HG03280 (cell line): ENCODE results near the gene MTA3.

Source experiments
- ATAC-seq: cut with Tn5 transposase; IDR thresholded peaks from one replicate; pipeline ENCODE4 v1.9.1; 2021; ENCODE audit warnings: mild to moderate bottlenecking, moderate library complexity; ENCODE audit not compliant: unreplicated experiment

The MTA3 gene

DNA sequence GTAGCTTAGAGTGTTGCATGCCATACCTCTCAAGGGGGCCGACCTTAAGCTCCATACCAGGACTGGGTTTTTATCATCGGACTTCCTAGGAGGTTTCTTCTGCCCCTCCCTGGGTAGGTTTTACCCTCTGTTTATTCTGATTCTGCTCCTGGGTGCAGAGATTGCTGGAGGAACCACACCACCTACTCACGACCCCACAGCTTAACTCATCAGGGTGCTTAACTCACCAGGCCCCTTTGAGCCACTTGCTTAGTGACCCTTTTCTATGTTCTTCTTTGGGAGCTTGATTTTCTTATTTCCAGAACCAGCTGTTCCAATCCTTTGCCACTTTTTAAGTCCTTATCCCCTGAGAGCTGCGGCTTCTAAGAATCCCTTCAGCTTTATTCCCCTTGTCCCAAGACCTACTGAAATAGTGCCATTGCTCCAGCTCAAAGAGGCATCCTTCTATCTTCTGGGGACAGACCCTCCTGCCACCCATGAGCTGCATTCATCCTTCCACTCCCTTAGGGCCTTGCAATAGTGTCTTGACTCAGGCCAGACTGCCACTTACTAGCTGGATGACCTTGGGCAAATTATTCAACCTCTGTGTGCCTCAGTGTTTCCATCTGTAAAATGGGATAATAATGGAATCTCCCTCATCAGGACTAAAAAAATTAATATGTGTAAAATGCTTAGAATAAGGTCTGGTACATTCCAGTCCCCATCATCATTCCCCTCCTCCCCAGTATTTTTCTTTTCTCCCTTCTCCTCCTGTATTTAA, 189.7 kb downstream of the MTA3 start:
- ATAC-seq: no peak

DNA sequence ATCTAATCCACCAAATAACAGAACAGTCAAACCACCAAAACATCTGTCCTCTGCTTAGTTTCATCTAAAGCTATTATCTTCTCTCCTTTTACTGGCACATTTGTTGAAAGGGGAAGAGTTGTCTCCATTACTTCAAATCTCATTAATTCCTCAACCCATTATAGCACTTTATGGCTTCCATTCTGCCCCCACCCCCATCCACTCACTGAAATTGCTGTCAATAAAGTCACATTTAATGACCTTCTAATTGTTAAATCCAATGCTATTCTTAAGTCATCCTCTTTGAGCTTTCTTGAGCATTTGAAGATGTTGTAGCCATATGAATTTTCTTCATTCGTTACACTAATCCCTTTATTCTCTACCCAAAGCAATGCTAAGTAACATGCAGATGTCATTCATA, 190.3 kb downstream of the MTA3 start:
- ATAC-seq: no peak

DNA sequence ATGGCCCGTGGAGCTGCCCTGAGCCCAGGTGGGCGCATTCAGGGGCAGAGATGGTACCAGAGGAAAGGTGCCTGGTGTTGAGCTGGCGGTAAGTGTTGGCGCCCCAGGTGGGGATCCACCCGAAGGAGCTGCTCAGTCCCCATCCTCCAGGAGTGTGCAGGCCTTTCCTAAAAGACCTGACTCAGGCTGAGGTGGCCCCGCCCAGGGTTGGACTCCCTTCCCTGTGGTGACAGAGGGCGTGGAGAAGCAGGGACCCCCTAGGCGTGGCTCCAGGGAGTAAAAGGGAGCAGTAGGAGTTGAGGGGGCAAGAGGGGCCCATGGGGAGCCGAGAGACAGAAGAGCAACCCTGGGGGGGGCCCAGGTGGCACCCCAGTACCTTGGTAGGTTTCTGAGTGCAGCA, 193.1 kb downstream of the MTA3 start:
- no peak for ATAC-seq

GRCh38 chr2:42762155-42762554, 193.7 kb downstream of the MTA3 start:
- ATAC-seq: no peak

DNA sequence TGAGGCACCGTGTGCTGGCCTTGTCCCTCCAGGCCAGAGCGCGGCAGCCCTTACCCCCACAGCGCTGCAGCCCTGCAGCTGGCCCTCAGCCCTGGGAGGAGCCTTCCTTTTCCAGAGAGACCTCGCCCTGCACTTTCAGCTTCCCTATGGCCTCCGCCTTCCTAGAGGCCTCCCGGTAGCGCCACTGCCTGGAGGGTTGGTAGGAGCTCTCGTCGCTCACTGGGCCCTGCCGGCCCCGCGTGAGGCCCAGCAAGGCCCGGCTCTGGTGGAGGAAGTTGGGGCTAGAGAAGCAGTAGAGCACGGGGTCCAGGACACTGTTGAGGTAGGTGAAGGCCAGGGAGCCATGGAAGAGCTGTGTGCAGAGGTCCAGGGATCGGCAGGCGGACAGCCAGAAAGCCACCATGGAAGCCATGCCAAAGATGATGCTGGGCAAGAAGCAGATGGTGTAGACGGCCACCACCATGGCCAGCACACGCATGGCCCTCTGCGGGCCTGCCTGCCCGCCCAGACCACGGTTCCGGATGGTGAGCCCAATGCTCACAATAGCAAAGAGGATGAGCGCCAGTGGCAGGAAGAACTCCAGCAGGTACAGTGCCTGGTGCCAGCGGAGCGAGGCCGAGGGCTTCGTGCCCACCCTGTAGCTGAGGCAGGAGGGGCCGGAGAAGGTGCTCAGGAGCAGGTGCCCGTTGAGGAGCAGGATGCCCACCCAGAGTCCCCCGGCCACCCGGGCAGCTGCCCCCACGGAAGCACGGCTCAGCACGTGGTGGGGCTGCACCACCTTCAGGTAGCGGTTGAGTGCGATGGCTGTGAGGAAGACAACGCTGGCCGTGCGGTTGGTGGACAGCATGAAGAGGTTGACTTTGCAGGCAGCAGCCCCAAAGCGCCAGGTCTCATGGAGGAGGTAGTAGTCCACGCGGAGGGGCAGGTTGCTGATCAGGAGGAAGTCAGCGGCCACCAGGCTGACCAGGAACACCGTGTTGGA, 194.7 kb downstream of the MTA3 start:
- ATAC-seq: no peak

- no peak for ATAC-seq
Measured at GRCh38 chr2:42764096-42764495, 195.7 kb downstream of the MTA3 start, which contains the start of gene OXER1. OXER1 (minus strand) TSS chr2:42764135; CDS start chr2:42764062, 73 bp downstream.

DNA sequence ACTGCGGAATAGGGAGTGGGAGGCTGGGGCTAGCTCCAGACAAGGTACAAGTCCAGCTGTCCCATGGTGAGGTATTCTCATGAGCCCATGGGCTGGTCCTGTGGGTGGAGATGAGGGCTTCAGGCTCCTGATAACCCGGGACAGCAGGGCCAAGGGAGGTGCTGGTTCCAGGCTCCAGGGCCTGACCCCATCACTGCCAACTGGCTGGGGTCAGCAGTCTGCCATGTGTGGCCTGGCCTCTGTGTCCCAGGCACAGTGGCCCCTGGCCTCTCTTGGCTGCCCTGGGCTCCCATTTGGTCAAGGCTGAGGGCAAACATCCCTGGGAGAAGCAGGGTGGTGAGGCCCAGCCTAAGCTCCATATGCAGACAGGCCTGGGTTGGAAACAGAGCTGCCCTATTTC, 196.5 kb downstream of the MTA3 start:
- ATAC-seq: no peak

DNA sequence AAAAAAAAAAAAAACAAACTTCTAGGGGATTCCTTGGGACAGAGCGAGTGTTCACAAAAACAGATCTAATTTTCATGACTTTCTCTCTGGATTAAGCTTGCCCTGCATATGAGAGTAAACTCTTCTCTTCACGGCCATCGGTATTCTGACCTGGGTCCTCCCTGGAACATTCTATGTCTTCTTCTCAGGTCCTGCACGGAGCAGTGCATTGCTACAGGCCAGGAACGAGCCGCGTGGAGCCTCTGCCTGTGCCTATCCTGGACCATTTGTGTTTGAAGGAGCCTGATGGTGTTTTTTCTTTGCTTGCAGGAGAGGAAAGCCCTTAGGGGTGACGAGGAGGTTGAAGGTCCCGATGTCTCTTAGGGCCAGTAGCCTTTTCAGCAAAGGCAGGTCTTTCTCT, 197.3 kb downstream of the MTA3 start:
- ATAC-seq: no peak

- ATAC-seq: no peak
Measured at GRCh38 chr2:42767080-42767898, 198.9 kb downstream of the MTA3 start.

- ATAC-seq: no peak
Measured at GRCh38 chr2:42767899-42768705, 199.7 kb downstream of the MTA3 start.

GRCh38 chr2:42768706-42769256, 200.3 kb downstream of the MTA3 start:
- no peak for ATAC-seq

GRCh38 chr2:42769583-42770287, 201.3 kb downstream of the MTA3 start:
- ATAC-seq: no peak

GRCh38 chr2:42770288-42771131, 202.1 kb downstream of the MTA3 start:
- ATAC-seq: peak; percentile 69

DNA sequence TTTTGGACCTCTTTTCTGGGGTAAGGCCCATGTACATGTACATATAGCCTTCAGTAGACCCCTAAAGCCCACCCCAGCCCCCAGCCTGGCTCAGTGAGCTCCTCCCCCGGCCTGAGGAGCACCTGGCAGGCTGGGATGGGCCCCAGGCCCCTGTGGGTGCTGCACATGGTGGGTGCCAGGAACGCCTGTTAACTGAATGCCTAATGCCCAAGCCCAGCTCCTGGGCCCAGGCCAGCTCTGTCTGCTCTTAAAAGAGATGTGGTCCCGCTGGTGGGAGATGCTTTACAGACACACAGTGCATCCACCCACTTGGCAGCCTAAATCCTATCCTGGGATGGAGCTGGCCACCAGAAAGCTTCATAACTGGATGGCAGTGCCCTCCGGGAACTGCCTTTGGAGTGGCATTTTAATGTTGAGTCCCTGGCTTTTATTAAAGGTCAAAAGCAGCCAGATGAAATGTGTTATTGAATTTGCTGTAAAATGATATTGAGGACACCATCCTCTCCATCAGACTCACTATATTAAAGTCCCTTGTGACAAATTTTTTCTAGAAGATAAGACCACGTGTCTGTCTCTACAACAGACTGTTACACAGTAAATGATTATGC, 203.2 kb downstream of the MTA3 start:
- no peak for ATAC-seq

DNA sequence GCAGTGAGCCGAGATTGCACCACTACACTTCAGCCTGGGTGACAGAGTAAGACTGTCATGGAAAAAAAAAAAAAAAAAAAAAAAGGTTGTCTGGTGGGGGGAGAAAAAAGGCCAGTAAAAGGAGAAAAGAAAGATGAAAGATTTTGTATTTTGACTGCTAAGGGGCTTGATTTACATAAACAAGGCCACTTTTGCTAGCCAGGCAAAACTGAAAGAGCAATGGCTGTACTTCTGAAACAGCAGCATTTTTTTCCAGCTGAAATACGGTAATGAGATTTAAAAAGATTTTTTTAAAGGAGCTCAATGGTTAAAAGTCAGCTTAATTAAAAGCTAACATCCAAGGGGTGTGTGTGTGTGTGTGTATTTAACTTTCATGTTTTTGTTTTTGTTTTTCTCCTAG, 206.8 kb downstream of the MTA3 start:
- ATAC-seq: no peak

DNA sequence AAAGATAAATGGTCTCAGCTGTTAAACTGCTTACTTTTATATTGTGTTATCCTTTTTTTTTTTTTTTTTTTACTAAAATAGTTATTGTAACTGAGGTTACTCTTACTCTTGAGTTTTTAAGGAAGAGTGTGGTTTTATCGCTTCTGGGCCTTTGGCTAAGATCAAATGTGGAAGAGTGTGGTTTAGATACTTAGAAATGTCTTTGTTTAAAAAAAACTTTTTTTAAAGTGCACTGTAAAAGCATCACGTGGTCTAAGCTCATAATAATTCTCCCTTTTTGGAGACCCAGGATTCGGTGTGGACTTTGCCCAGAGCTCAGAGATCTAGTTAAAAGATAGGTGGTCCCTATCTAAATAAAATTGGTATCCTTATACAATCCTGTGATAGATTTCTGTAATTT, 207.4 kb downstream of the MTA3 start:
- no peak for ATAC-seq

- ATAC-seq: no peak
Measured at GRCh38 chr2:42777883-42778805, 209.7 kb downstream of the MTA3 start.
